IMR-90 (cell line): ENCODE results near the gene RNF38. TPM values are rescaled to one million over a fixed set of nuclear protein-coding genes. Genes with fewer than 3 reads are reported as not detected.

Experiments
- ATAC-seq: fragments of 200-7000 bp; cut with Tn5 transposase; 2 replicates; pipeline ENCODE4 v1.9.1; 2020; ENCODE audit warnings: low read depth, mild to moderate bottlenecking, moderate library complexity
- BruUV-seq: library from RNA; stranded (reverse); fragments of 400-500 nt; replicated peaks from 2 replicates; lab custom pipeline; 2021; lab: Mats Ljungman, UMichigan
- CTCF ChIA-PET: fragments of 300-600 bp; formaldehyde crosslinking; extraction: SDS; loops from one replicate; lab custom pipeline; 2021; ENCODE audit warnings: antibody characterized with exemption; lab: Yijun Ruan, JAX
- POLR2A ChIA-PET: fragments of 300-600 bp; sonication (Branson Sonifier 250); formaldehyde crosslinking; loops from one replicate; lab custom pipeline; 2022; ENCODE audit warnings: antibody characterized with exemption; ENCODE audit not compliant: unreplicated experiment; lab: Charles Lee
- DNase-seq: peaks from one replicate; pipeline ENCODE4 v3.0.0; 2013
- H2AFZ ChIP-seq: replicated peaks from 2 replicates; pipeline ENCODE3; 2013; ENCODE audit warnings: low read length, mild to moderate bottlenecking; ENCODE audit not compliant: poor library complexity
- H2AK5ac ChIP-seq: 2 replicates; pipeline ENCODE4 v1.6.1; 2013; ENCODE audit warnings: low read depth, low read length, inconsistent platforms
- H2AK9ac ChIP-seq: replicated peaks from 2 replicates; pipeline ENCODE3; 2013; ENCODE audit warnings: mild to moderate bottlenecking, low read depth, low read length, moderate library complexity; ENCODE audit not compliant: poor library complexity
- H2BK120ac ChIP-seq: 2 replicates; pipeline ENCODE4 v1.6.1; 2013; ENCODE audit warnings: low read depth, low read length, inconsistent platforms
- H2BK15ac ChIP-seq: 3 replicates; pipeline ENCODE4 v1.6.1; 2013; ENCODE audit warnings: low read depth, low read length, inconsistent platforms
- H2BK20ac ChIP-seq: 2 replicates; pipeline ENCODE4 v1.6.1; 2013; ENCODE audit warnings: low read depth, mild to moderate bottlenecking, inconsistent platforms, low read length, moderate library complexity
- H2BK5ac ChIP-seq: 2 replicates; pipeline ENCODE4 v1.6.1; 2013; ENCODE audit warnings: mild to moderate bottlenecking, low read depth, low read length, inconsistent platforms; ENCODE audit not compliant: poor library complexity, severe bottlenecking
- H3K14ac ChIP-seq: replicated peaks from 2 replicates; pipeline ENCODE4 v1.6.1; 2013; ENCODE audit warnings: low read depth, low read length, inconsistent platforms
- H3K18ac ChIP-seq: 2 replicates; pipeline ENCODE4 v1.6.1; 2013; ENCODE audit warnings: low read depth, low read length, control low read depth
- H3K23ac ChIP-seq: 2 replicates; pipeline ENCODE4 v1.6.1; 2013; ENCODE audit warnings: low read depth, low read length, inconsistent platforms
- H3K27ac ChIP-seq: 2 replicates; pipeline ENCODE4 v1.5.1; 2013; ENCODE audit warnings: mild to moderate bottlenecking, control low read depth, low read length; ENCODE audit not compliant: insufficient read depth
- H3K27me3 ChIP-seq: 2 replicates; pipeline ENCODE4 v1.6.1; 2013; ENCODE audit warnings: low read length; ENCODE audit not compliant: control insufficient read depth, insufficient read depth
- H3K36me3 ChIP-seq: 2 replicates; pipeline ENCODE4 v1.6.1; 2013; ENCODE audit warnings: low read length, mixed read lengths; ENCODE audit not compliant: control insufficient read depth, insufficient read depth
- H3K4ac ChIP-seq: 2 replicates; pipeline ENCODE4 v1.6.1; 2013; ENCODE audit warnings: low read depth, low read length, inconsistent platforms
- H3K4me1 ChIP-seq: 2 replicates; pipeline ENCODE4 v1.6.1; 2013; ENCODE audit warnings: low read length, mixed read lengths; ENCODE audit not compliant: control insufficient read depth, insufficient read depth
- H3K4me2 ChIP-seq: 2 replicates; pipeline ENCODE4 v1.6.1; 2013; ENCODE audit warnings: low read depth, mild to moderate bottlenecking, control low read depth, low read length, moderate library complexity
- H3K4me3 ChIP-seq: 2 replicates; pipeline ENCODE4 v1.5.1; 2013; ENCODE audit warnings: low read depth, mild to moderate bottlenecking, control low read depth, low read length, moderate library complexity; ENCODE audit not compliant: insufficient read depth
- H3K56ac ChIP-seq: 2 replicates; pipeline ENCODE4 v1.6.1; 2013; ENCODE audit warnings: low read length, inconsistent platforms; ENCODE audit not compliant: insufficient read depth; ENCODE audit errors: extremely low read depth
- H3K79me1 ChIP-seq, 2 experiments: 2 replicates each; pipeline ENCODE4 v1.6.1; 2013; ENCODE audit warnings: low read length in 2 of 2, inconsistent platforms in 1 of 2, low read depth in 1 of 2
- H3K9ac ChIP-seq: 2 replicates; pipeline ENCODE4 v1.6.1; 2013; ENCODE audit warnings: low read depth, low read length, control low read depth
- H3K9me1 ChIP-seq: 2 replicates; pipeline ENCODE4 v1.6.1; 2013; ENCODE audit warnings: low read length, inconsistent platforms; ENCODE audit not compliant: insufficient read depth
- H3K9me3 ChIP-seq: 2 replicates; pipeline ENCODE4 v1.6.1; 2013; ENCODE audit warnings: low read length; ENCODE audit not compliant: control insufficient read depth, insufficient read depth
- H4K20me1 ChIP-seq: 2 replicates; pipeline ENCODE4 v1.6.1; 2013; ENCODE audit warnings: low read length, inconsistent platforms; ENCODE audit not compliant: insufficient read depth
- H4K5ac ChIP-seq: 2 replicates; pipeline ENCODE4 v1.6.1; 2013; ENCODE audit warnings: mild to moderate bottlenecking, low read depth, low read length, control low read depth
- H4K8ac ChIP-seq, 2 experiments: 2 replicates each; pipeline ENCODE4 v1.6.1; 2013; ENCODE audit warnings: low read depth in 2 of 2, low read length in 2 of 2, control low read depth in 1 of 2, inconsistent platforms in 1 of 2
- H4K91ac ChIP-seq: 2 replicates; pipeline ENCODE4 v1.6.1; 2013; ENCODE audit warnings: low read depth, low read length, inconsistent platforms; ENCODE audit not compliant: insufficient read depth
- CEBPB ChIP-seq: IDR thresholded peaks from 2 replicates; pipeline ENCODE4 v1.6.1; 2012; ENCODE audit warnings: low read depth, low read length, improper control_type of control experiment
- MAZ ChIP-seq: IDR thresholded peaks from 2 replicates; pipeline ENCODE4 v1.6.1; 2012; ENCODE audit warnings: low read depth, mild to moderate bottlenecking, low read length, improper control_type of control experiment, moderate library complexity, borderline replicate concordance
- RAD21 ChIP-seq: IDR thresholded peaks from 2 replicates; pipeline ENCODE4 v1.6.1; 2012; ENCODE audit warnings: low read length, improper control_type of control experiment
- WGBS, 2 experiments: methylation state at CpG; one replicate each; pipeline versions ENCODE4 v1.1.5 to v1.1.7; 2013; ENCODE audit warnings: missing lambda C conversion rate in 2 of 2; ENCODE audit not compliant: insufficient read length in 1 of 2; ENCODE audit errors: extremely low coverage in 2 of 2; 5-methylcytosine and 5-hydroxymethylcytosine counted together
- dilution Hi-C: fragments of 300-500 bp; cut with HindIII; formaldehyde crosslinking; loops from one replicate; pipeline ENCODE4 v1.14.3; 2018; ENCODE audit warnings: low sequenced_read_pairs; ENCODE audit not compliant: unreplicated experiment
- in situ Hi-C: fragments of 300-500 bp; cut with MboI; formaldehyde crosslinking; loops from 3 replicates; pipeline ENCODE4 v1.14.3; 2019; ENCODE audit warnings: low sequenced_read_pairs, inconsistent platforms, mixed read lengths
- intact Hi-C: fragments of 100-400 bp; cut with micrococcal nuclease; formaldehyde crosslinking; loops from 2 replicates; pipeline ENCODE4 v1.10.0; 2022
- polyA plus RNA-seq, 3 experiments: library from polyadenylated mRNA; depleted of rRNA; stranded (reverse); fragments of >200 nt; gene quantifications; 2 replicates each; pipeline ENCODE4 v1.2.3, GENCODE V29; 2012; ENCODE audit warnings: low replicate concordance in 1 of 3
- total RNA-seq: library from RNA; depleted of rRNA; stranded (reverse); fragments of >200 nt; gene quantifications from 2 replicates; pipeline ENCODE4 v1.2.3, GENCODE V29; 2012

RNF38 gene
- total and polyA plus RNA-seq, 2 of the 4 experiments (the other 2 are of a cell fraction) = 8.8 to 11.2 TPM

DNA sequence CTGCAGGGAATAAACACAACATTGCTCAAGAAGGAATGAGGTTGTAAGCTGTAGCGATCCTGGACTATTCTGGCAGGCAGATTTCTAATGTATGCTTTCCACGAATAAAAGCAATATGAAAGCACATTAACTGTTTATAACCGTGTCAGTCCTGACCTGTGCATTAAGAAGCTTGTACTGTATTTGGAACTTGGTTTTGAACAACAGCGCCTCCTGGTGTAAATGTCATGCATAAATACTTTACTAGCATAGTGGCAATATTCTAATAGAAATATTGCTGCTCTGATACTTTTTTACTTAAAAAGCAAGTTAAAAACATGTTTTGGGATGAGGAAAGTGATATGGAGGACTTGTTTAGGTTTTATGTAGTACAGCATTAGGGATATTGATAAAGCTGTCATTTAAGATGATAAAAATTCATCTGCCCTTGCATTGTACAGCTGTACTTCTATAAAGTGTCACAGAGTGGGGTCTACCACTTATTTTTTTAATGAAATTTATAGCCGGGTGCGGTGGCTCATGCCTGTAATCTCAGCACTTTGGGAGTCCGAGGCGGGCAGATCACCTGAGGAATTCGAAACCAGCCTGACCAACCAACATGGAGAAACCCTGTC is 71.2 kb downstream of the RNF38 start (continued):
- no peak for TF ChIP-seq MAZ

DNA sequence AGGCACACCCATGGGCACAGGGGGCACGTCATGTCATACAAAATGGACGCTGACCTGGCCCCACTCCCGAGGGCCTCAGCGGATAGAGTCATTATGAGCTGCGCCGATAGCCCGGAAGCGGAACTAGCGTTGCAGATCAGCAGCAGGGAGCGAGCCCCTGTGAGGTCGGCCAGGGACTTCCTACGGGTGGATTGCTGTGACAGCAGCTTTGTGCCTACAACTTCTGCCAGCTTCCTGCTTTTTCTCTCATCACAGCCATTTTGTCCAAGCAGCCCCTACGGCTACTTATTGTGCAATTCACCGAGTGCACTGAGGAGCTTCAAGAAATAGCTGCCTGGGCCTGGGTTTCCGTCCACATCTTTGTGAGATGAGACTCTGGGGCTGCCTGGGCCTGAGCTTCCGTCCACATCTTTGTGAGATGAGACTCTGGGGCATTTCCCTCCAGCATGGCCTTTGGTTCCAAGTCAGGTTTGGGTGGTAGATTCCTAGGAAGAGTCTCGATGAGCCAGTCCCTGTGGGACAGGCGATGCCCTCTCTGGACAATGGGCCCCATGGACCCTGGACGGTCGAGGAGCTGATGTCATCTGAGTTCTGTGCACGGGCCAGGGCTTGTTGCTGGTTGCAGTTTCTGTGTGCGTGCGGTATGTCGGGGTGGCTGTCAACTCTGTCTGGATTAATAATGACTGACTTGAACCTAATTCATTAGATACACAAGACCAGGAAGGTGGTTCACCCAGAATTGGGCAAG is 74.8 kb downstream of the RNF38 start:
- ATAC-seq (no peak), DNase-seq (no peak)
- no peak overlapping the region for H2BK20ac ChIP-seq
- H3K9ac ChIP-seq = no peak overlapping the region
- intact Hi-C loops = loop anchor here (5.0 to 10.0 kb wide), 3 partner anchors 113 to 370 kb away; partner anchors contain the start of genes CLTA and OR2S2
- H3K9me1 ChIP-seq = peaks cover 3% of the 10 kb centered on the region; the same call in 1 of the 2 replicates
- H4K5ac ChIP-seq = no peak overlapping the region
- no peaks in the 10 kb centered on the region for H3K79me1 ChIP-seq
- ChIA-PET POLR2A (no interaction called here), CTCF (no interaction called here)
- no peak overlapping the region for H3K56ac ChIP-seq
- no peak overlapping the region for H3K14ac ChIP-seq
- no peak overlapping the region for H3K4me3 ChIP-seq
- H2AFZ ChIP-seq = peak overlapping the region; percentile 37
- H3K23ac ChIP-seq = no peak overlapping the region
- no peak overlapping the region for H2BK5ac ChIP-seq
- no TSS peak for BruUV-seq
- H3K4ac ChIP-seq = no peak overlapping the region
- H3K4me2 ChIP-seq = no peak overlapping the region
- no peak overlapping the region for H3K27ac ChIP-seq
- H4K91ac ChIP-seq = no peak overlapping the region
- H2BK15ac ChIP-seq = no peak overlapping the region
- no peak overlapping the region for H2BK120ac ChIP-seq
- dilution Hi-C loops = no loop called here
- H3K18ac ChIP-seq = no peak overlapping the region
- no peak overlapping the region for H2AK5ac ChIP-seq
- WGBS, 2 experiments = 81% methylated on average over 13 of the region's 24 CpGs; no CpG with 5 or more reads in 1 of the 2 experiments
- no peak overlapping the region for H4K8ac ChIP-seq
- no peaks in the 10 kb centered on the region for H3K9me3 ChIP-seq
- peaks cover 3% of the 10 kb centered on the region for H3K4me1 ChIP-seq
- TF ChIP-seq RAD21 (no peak), CEBPB (peak; percentile 55)
- in situ Hi-C loops = loop anchor here (5.0 kb wide), 1 partner anchor 78 kb away; no protein-coding TSS in a partner anchor
- H2AK9ac ChIP-seq = peak overlapping the region; percentile 34
- H3K36me3 ChIP-seq = no peaks in the 10 kb centered on the region
- no peaks in the 10 kb centered on the region for H4K20me1 ChIP-seq
- H3K27me3 ChIP-seq = no peaks in the 10 kb centered on the region
